ENCODE measurements around the gene DHX9. TPM values are rescaled to one million over a fixed set of nuclear protein-coding genes. Genes with fewer than 3 reads are reported as not detected.

DHX9 gene
- total RNA-seq, 4 donors from 2014 or later = 47.7 to 102 (median 84.9) TPM

DNA sequence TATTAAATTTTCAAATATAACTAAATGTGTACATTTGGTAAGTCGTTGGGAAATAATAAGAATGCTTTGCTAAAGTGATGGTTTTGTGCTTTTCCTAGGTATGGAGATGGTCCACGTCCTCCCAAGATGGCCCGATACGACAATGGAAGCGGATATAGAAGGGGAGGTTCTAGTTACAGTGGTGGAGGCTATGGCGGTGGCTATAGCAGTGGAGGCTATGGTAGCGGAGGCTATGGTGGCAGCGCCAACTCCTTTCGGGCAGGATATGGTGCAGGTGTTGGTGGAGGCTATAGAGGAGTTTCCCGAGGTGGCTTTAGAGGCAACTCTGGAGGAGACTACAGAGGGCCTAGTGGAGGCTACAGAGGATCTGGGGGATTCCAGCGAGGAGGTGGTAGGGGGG, 47.8 kb downstream of the DHX9 start:
- TF ChIP-seq, protein P1, sequence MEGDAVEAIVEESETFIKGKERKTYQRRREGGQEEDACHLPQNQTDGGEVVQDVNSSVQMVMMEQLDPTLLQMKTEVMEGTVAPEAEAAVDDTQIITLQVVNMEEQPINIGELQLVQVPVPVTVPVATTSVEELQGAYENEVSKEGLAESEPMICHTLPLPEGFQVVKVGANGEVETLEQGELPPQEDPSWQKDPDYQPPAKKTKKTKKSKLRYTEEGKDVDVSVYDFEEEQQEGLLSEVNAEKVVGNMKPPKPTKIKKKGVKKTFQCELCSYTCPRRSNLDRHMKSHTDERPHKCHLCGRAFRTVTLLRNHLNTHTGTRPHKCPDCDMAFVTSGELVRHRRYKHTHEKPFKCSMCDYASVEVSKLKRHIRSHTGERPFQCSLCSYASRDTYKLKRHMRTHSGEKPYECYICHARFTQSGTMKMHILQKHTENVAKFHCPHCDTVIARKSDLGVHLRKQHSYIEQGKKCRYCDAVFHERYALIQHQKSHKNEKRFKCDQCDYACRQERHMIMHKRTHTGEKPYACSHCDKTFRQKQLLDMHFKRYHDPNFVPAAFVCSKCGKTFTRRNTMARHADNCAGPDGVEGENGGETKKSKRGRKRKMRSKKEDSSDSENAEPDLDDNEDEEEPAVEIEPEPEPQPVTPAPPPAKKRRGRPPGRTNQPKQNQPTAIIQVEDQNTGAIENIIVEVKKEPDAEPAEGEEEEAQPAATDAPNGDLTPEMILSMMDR (IDR thresholded peaks at IDR 0.05; ENCODE audit: low read depth) = no peak

DNA sequence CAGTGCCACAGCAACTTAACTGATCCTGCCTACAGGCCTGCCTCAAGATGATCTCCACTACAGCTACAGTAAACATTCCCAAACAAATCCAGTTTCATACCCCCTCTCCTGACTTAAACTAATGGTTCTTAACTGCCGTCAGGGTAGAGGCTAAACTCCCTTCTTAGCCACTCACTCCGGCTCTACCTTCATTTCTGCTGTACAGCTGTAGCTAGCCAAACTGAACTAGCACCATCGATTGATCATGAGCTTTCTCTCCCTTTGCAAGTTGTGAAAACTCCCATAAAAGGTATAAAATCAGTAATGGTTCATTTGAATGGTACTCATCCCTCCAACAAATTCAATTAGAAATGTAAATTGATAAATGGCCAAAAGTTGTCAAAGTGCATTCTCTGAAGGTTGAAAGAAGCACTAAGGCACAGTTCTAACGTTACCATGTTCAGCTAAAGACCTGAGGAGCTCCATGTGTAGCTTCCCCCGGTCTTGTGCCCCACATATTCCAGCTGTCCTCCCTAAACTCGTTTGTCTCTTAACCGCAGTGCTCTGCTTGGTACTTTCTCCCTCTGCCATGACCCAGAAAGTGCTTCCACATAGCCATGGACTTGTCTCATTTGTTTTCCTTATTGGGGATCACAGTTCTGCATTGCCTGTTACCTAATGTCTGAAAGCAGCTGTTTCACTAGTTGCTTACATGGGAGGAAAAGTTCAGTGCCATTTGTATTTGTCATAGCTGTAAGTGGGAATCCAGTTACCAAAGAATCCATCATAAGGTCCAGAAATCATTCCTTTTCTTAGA, 49.8 kb downstream of the DHX9 start:
- TF ChIP-seq, protein P1 (IDR thresholded peaks at IDR 0.05; ENCODE audit: low read depth) = no peak

DNA sequence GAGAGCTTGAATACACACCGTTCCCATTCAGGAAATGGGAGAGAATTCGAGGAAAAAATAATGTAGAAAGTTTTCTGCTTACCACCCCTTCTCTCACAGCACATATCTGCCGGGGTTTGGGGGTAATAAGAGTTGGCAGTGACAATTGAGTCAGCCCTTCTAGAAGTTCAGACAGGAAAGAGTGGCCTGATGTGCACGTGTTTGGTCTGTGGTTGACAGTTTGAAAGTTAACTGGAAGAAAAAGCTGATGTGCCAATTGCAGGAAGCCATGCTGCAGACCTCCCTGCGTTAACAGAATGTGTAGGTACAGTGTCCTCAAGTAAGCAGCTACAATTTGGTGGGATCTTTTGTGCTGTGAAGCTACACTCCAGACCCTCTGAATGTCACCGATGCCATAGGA, 50.9 kb downstream of the DHX9 start:
- TF ChIP-seq, protein P1 (IDR thresholded peaks at IDR 0.05; ENCODE audit: low read depth) = no peak

DNA sequence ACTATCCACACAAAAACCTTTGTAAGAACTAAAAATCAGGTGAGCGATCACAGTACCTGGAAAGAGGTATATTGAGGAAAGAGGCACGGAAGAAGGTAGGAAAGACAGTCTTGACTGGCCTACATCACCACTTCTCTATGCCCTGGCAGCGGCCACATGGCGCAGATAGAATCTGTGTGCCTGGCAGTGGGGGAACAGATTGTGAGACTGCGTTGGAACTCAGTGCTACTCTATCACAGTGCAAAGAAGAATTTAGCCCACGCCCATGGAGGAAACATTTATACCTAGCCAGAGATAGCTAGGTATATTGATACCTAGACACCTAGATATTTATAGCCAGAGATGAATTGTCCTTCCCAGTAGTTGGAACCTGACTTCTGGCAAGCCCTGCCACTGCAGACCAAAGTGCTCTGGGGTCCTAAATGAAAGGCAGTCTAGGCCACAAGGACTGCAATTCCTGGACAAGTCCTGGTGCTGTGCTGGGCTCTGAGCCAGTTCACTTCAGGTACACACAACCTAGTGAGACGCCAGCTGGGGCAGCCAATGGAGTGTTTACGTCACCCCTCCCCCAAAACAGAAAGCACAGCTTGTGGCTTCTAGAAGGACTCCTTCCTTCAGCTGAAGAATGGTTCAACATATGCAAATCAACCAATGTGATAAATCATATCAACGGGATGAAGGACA, 51.9 kb downstream of the DHX9 start:
- TF ChIP-seq, protein P1 (IDR thresholded peaks at IDR 0.05; ENCODE audit: low read depth) = no peak

DNA sequence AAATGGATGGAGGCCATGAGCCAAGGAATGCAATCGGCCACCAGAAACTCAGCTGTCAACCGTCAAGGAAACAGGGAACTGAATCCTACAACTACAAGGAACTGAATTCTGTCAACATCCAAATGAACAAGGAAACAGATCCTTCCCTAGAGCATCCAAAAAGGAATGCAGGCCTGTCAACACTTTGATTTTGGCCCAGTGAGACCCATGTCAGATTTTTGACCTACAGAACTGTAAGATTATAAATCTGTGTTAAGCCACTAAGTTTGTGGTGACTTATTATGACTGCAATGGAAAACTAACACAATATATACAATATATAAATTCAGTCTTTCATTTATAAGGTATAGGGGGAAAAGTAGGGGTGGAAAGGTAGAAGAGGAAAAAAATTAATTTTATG, 58.5 kb downstream of the DHX9 start:
- TF ChIP-seq, protein P1 (IDR thresholded peaks at IDR 0.05; ENCODE audit: low read depth) = no peak

DNA sequence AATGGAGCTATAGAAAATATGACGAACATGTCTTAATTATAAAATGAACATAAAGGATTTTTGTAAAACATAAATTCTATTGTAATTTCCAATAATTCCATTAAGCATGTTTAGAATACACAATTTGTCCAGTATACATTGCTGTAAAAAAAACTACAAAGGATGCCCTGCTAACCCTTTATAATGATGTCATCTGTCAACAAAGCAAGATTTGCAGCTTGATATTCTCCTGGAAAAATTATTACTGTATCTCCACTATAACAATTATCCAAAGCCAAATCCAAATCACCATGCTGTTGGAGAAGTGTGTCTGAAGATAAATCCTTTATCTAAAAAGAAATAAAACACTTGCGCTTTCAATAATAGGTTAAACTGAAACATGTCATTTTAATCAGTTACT, 66.2 kb downstream of the DHX9 start:
- TF ChIP-seq, protein P1 (IDR thresholded peaks at IDR 0.05; ENCODE audit: low read depth) = no peak

DNA sequence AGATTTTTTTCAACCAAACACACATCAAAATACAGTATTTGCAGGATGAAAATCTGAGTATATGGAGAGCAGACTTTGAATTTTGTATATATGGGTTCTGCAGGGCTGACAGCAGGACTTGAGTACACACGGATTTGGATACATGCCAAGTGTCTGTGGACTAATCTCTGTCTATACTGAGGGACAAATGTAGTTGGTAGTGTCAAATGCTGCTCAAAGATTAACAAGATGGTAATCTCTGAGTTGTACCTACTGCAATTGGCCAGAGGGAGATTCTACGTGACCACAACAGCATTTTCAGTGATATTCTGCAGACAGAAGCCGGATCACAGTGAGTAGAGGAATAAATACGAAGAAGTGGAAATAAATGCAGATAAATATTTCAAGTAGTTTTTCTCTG, 70.4 kb downstream of the DHX9 start:
- TF ChIP-seq, protein P1 (IDR thresholded peaks at IDR 0.05; ENCODE audit: low read depth) = no peak

Measured in subcutaneous adipose tissue (tissue), 4 donors.